CD4-positive, alpha-beta T cell treated with Interleukin-15 for 4 hours (primary cell): ENCODE measurements around the gene DPYD.
A peak's percentile ranks its signal among the peaks of the same experiment; 100 is the strongest.

Source experiments
- DNase-seq: peaks from one replicate; pipeline ENCODE4 v3.0.0-alpha.2; 2020; ENCODE audit warnings: low spot score

Gene DPYD

GRCh38 chr1:97920832-97921571 lies at the start of gene DPYD:
Gene DPYD, minus strand, starts transcription at chr1:97921034. Its CDS starts 112 bp downstream, at chr1:97920922.
- peak; percentile 82 for DNase-seq

DNA sequence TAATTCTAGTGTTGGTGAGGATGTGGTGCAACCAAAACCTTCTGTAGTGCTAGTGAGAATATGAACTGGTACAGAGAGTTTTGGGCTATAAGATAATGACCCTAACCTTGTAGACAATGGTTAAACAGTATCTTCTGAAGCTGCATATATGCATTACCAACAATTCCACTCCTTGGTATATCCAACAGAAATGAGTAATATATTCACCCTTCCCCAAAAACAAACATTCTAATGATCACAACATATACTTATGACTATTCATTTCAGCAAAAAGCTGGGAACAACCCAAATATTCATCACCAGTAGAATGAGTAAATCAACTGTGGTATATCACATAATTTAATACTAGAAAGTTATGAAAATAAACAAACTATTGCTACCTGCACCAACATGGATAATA lies 39.6 kb upstream of the DPYD start:
- DNase-seq: no peak

- no peak for DNase-seq
These were observed 26.9 kb upstream of the DPYD start for GRCh38 chr1:97947695-97948094.

GRCh38 chr1:97943354-97943753 lies 22.5 kb upstream of the DPYD start:
- DNase-seq: no peak

DNA sequence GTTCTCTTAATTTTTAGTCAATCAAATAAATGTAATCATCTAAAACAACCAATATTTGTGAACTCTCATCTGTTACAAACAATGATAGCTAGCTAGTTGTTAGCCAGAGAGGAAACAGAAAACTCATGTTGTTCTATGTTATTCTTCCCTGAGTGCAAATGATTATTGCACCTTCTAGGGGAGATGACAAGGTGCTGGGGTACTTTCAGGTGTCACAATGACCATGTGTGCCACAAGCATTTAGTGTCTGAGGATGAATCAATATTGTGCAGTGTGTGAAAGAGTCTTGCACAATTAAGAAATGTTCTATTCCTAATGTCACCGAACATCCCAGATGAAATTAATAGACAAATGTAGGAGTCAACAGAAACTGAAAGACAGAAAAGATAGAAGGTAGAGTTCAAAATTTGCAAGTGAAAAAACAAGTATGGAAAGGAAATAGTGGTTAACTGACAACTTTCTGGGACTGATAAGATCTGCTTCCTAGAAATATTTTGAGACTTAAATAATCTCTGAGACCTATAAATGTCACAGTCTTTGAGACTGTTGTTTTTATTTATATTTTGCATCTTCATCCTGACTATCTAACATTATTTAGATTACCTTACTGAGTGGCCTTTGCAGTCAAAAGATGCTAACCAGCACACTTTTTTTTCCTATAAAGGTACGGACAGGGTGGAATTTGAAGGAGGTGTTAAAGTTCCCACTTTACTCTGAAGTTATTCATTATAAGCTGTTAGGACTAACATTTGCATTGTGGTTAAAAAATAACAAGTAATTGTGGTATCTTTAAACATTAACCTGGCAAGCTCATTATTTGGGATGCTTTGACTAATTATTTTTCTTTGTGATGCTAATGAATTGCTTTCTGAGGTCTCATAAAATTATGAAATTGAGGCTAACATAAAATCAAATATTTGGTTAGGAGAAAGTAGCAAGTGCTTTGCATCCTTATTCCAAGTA lies 21.6 kb upstream of the DPYD start:
- peak; percentile 16 for DNase-seq

DNA sequence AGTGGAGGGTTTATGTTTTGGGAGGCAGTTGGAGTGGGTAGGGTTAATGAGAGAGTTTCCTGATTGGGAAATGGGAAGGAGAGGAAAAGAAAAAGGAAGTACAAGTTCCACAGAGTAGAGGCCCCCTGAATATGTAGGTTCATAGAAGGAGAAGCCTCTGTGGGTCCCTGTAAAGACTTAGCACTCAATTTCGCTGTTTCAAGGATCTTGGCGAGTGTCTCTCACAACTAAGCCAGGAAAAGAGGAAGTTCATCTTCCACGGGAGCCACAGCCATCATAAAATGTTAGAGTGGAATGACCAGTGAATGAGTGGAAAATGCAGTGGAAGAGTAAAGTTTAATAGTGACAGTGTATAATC lies 17.4 kb upstream of the DPYD start:
- no peak for DNase-seq

DNA sequence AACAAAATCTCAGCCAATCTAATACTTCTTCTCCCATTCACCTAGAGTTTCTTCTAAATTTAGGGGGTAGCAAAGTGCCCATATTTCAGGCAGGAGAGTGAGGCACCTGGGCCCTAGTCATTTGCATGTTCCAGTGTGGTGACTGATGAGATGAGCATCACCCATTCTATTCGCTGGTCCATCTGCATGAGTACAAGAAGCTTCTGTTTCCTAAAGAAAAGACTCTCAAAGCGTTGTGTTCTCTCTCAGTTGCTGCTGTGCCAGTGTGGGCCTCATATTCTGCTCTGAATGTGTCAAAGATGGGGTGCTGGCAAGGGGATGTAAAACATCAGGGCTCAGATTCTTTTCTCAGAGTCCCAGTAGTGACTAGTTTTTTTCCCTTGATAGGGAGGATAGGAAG lies 16.1 kb upstream of the DPYD start:
- DNase-seq: no peak

- no peak for DNase-seq
These were observed 13.7 kb upstream of the DPYD start for GRCh38 chr1:97934491-97934890.

DNA sequence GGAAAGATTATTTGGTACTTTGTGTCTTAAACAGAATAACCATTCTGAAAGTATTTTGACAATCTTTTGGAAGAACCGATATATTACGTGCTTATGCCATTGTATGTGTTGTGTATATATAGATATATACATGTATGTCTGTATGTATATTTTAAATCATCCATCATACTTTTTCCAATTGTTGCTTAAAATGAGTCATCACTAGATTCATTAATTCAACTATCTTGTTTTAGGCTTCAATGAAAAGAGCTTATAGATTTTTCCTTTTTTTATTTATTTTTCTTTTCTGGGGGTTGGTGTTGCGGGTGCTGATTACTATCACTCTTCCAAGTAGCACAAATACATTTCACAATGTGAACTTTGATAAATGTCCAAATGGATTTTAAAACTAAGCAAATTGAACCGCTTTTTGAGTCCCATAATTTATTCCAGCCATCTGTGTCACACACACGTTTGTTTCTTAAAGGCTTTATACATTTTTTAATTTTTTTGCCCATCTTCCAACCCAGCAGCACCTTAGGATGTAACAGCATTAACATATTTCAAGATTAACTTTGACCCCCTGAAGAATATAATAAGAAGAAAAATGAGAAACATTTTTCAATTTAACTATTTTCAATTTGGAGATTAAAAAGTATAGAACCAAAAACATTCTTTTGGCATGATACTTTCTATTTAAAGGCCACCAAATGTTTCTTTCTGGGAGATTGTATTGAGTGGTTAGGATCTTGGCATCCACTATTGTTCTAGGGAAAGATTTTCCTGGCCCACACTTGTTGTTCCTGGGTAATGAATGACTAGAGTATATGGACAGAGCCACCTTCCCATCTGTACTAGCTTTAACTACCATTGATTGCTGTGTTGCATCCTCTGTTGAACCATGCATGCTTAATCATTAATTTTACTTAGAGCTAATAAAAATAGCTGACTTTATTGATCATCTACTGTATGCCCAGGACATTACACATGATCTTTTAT lies 9.3 kb upstream of the DPYD start:
- DNase-seq: no peak

- no peak for DNase-seq
These were observed 5.3 kb upstream of the DPYD start for GRCh38 chr1:97926017-97926708.

DNA sequence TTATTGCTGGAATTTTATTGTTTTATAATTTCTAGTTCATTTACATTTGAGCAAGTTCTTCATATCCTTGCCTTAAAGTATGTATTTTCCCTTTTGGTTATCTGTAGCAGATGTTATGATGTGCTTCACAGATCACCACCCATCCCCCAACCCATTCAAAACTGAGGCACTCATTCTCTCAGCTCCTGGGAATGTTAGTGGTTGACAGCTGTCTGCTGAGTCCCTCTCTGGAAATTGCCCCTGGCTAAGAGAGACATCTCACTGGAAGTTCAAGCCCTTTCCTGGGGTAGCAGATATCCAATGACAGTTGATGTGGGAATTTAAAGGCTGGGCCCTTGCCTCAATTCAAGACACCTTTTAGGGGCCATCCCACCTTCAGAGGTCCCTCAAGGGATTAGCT lies 4.3 kb upstream of the DPYD start:
- no peak for DNase-seq

GRCh38 chr1:97923811-97924210 lies 3.0 kb upstream of the DPYD start:
- no peak for DNase-seq

DNA sequence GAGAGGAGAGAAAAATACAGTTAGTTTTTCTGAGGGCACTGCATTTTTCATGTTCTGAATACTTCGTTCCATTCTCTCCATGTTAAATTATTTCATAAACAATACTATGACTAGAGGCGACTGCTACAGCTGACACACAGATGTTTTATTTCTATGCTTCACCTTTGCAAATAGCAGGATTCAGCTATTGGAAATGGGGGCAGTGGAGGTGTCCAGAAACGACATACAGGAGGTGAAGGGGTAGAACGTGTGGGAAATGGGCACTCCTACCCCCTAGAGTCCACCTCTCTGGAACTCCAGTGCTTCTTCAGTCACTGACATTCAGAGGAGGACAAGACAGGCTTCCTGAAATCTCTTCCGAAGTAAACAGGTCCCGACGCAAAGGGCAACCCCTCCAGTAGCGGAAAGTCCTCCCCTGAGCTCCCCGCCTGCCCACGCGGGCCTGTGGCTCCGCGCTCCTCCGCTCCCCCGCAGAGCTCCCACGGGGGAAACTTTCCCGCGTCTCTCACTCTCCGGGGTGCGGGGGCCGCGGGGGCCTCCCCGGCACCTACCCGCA lies 480 bp downstream of the DPYD start:
- peak; percentile 17 for DNase-seq

DNA sequence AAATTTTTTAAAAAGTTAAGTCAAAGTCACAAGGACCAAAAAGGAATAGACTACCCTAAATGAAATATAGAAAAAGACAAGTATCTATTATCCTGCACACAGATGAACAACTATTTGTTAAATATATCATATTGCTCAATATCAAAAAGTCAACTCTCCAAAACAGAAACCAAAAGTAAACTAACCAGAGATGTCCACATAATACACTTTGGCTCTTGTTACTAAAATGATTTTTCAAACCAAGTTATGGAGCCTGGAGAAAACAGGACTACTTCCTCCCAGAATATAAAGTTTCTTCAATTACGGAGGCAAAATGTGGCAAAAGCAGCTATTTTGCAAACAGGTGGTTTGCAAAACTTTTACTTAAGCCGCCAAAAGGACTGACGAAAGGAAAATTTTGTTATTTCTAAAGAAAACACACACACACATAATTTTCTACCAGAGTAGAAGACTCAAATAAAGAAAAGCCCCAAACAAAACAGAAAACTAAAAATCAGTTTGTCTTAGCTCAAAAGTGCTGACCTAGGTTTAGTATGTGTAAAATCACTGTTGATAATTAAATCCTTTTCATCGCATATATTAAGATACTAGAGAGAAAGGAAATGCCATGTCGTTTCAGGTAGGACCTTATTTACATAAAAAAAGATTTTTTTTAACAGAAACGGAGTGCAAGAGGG lies 1.1 kb downstream of the DPYD start:
- no peak for DNase-seq

GRCh38 chr1:97918961-97919360 lies 1.9 kb downstream of the DPYD start:
- DNase-seq: no peak

DNA sequence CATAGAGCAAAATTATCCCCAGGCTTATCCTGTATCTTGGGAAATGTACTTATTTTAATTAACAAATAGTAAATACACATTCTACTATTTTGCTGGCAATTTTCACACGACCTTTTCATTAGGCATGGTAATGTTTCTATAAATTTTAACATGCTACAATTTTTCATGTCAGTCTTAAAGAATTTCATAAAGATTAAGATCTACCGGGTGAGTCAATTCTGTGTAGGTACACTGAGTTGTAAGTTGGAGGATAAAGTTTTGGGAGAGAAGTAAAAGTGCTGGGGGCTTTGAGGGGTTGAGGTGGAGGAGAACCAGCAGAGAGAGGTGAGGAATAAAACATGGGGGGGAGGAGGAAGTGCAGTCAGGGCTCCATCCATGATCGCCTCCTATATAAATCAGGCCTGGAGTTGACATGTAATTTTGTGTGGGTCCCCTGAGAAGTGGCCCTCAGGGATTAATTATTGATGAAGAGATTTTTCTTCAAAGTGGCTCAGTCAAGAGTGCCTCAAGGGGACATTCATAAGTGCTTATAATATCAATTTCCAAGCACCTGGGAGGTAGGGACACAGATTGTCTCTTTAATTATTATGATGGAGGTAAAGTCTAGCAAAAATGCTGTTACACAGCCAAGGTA lies 7.2 kb downstream of the DPYD start:
- no peak for DNase-seq

- DNase-seq: no peak
These were observed 9.3 kb downstream of the DPYD start for GRCh38 chr1:97911266-97912215.

GRCh38 chr1:97909266-97909665 lies 11.6 kb downstream of the DPYD start:
- DNase-seq: no peak

GRCh38 chr1:97907886-97908285 lies 12.9 kb downstream of the DPYD start:
- no peak for DNase-seq
